Activated CD8-positive, alpha-beta memory T cell treated with anti-CD3 and anti-CD28 coated beads, Interleukin-2, amount 10 ng/mL, durations not matched to agents 7 days and 5 days (primary cell): ENCODE results near the gene DRAXIN. TPM values are rescaled to one million over a fixed set of nuclear protein-coding genes. Genes with fewer than 3 reads are reported as not detected.
A peak's percentile ranks its signal among the peaks of the same experiment; 100 is the strongest.
"Not testable (repeated sequence)": the region's sequence is repeated elsewhere in the genome, so short reads cannot be mapped to it uniquely, and the experiment has no call there.

Source experiments
- ATAC-seq: fragments of 150-1000 bp; cut with Tn5 transposase; one replicate; pipeline ENCODE4 v1.10.0; 2021; ENCODE audit warnings: moderate library complexity
- CTCF ChIA-PET: fragments of 350-600 bp; sonication (Branson Sonifier 250); formaldehyde crosslinking; loops from one replicate; lab custom pipeline; 2021; ENCODE audit warnings: antibody characterized with exemption; lab: Charles Lee
- DNase-seq: peaks from one replicate; pipeline ENCODE4 v3.0.0-alpha.2; 2020
- H3K27ac Mint-ChIP-seq: one replicate; pipeline ENCODE4 v1.8.0; 2021; ENCODE audit warnings: mild to moderate bottlenecking, mixed read lengths
- H3K27me3 Mint-ChIP-seq: one replicate; pipeline ENCODE4 v1.8.0; 2021; ENCODE audit warnings: mixed read lengths
- H3K36me3 Mint-ChIP-seq: one replicate; pipeline ENCODE4 v1.8.0; 2021; ENCODE audit warnings: mild to moderate bottlenecking, mixed read lengths
- H3K4me1 Mint-ChIP-seq: one replicate; pipeline ENCODE4 v1.8.0; 2021; ENCODE audit warnings: mixed read lengths
- H3K4me3 Mint-ChIP-seq: one replicate; pipeline ENCODE4 v1.8.0; 2021; ENCODE audit warnings: mild to moderate bottlenecking, moderate library complexity, mixed read lengths
- H3K9me3 Mint-ChIP-seq: one replicate; pipeline ENCODE4 v1.8.0; 2022; ENCODE audit warnings: low read depth, mixed read lengths
- total RNA-seq, 2 experiments: library from RNA; stranded (reverse); gene quantifications; one replicate each; pipeline ENCODE4 v1.2.3, GENCODE V29; 2021

Gene DRAXIN
- 1 to 10 TPM; 1.0 to 2.1 TPM for total RNA-seq

GRCh38 chr1:11691302-11691914, at the start of gene DRAXIN:
TSS of gene DRAXIN (plus strand) at chr1:11691710. CDS start at chr1:11706259, 14,549 bp downstream.
- no peaks in the 10 kb centered on the region for H3K36me3 Mint-ChIP-seq
- H3K4me3 Mint-ChIP-seq, result peak within 1 kb of the TSS; percentile 54
- H3K4me1 Mint-ChIP-seq, result peaks cover 30% of the 10 kb centered on the region
- CTCF ChIA-PET, result interaction anchor here (1.0 to 5.8 kb wide), 5 partner anchors 10 to 49 kb away, joined by 3 to 33 read pairs (median 7); partner anchors contain the start of genes FBXO6 and MAD2L2
- peaks cover 56% of the 10 kb centered on the region for H3K27me3 Mint-ChIP-seq
- DNase-seq, result no peak
- H3K9me3 Mint-ChIP-seq, result no peaks in the 10 kb centered on the region
- no peak within 1 kb of the TSS for H3K27ac Mint-ChIP-seq
- ATAC-seq, result peak; percentile 25

GRCh38 chr1:11641776-11642305, 49.7 kb upstream of the DRAXIN start:
- Mint-ChIP-seq H3K9me3 (no peaks in the 10 kb centered on the region), H3K4me1 (no peaks in the 10 kb centered on the region), H3K36me3 (no peaks in the 10 kb centered on the region), H3K4me3 (no peak overlapping the region), H3K27ac (no peak overlapping the region), H3K27me3 (peaks cover 19% of the 10 kb centered on the region)
- CTCF ChIA-PET, result interaction anchor here (0.8 to 6.9 kb wide), 24 partner anchors 7 to 649 kb away, joined by 3 to 93 read pairs (median 4); partner anchors contain the start of gene MAD2L2
- DNase-seq, result no peak
- no peak for ATAC-seq

- DNase-seq, result peak; percentile 80
- peaks cover 18% of the 10 kb centered on the region for H3K27me3 Mint-ChIP-seq
- not testable (repeated sequence) for H3K27ac Mint-ChIP-seq, H3K9me3 Mint-ChIP-seq, H3K4me3 Mint-ChIP-seq, H3K4me1 Mint-ChIP-seq, H3K36me3 Mint-ChIP-seq
- CTCF ChIA-PET, result interaction anchor here (0.6 to 6.9 kb wide), 29 partner anchors 8 to 650 kb away, joined by 3 to 93 read pairs (median 3); partner anchors contain the start of gene MAD2L2
- peak; percentile 79 for ATAC-seq
Measured at GRCh38 chr1:11642418-11643017, 49.0 kb upstream of the DRAXIN start.

DNA sequence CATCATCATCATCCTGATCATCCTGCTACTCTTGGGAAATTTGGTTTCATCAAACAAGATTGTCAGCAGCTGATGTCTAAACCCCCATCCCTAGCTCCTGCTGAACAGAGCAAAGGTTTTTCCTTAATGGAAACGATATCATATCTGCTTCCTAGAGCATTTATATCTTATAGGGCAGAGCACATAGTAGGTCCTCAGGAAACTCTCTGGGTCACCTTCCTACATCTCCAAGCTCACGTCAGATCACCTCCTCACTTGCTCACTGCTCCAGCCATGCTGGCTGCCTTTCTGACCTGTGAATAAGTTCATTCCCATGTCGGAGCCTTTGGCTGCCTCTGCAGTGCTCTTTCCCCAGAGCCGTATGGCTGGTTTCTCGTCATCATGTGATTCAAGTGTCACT, 47.7 kb upstream of the DRAXIN start:
- Mint-ChIP-seq H3K4me3 (no peak overlapping the region), H3K4me1 (peaks cover 2% of the 10 kb centered on the region), H3K36me3 (no peaks in the 10 kb centered on the region), H3K27me3 (peaks cover 11% of the 10 kb centered on the region), H3K9me3 (no peaks in the 10 kb centered on the region), H3K27ac (no peak overlapping the region)
- CTCF ChIA-PET, result interaction anchor here (0.7 to 6.9 kb wide), 16 partner anchors 9 to 607 kb away, joined by 3 to 93 read pairs (median 6); partner anchors contain the start of genes DISP3, FBXO6 and MAD2L2
- DNase-seq (no peak), ATAC-seq (no peak)

DNA sequence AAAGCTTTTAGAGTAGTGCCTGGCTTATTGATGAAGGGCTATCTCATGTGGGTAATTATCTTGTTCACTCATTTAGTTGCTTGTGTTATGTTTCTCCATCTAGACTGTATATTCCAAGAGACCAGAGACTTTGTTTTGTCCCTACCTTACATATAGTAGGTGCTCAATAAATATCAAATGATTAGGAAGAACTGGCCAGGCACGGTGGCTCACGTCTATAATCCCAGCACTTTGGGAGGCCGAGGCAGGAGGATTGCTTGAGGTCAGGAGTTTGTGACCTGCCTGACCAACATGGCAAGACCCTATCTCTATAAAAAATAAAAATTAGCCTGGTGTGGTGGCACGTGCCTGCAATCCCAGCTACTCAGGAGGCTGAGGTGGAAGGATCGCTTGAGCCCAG, 46.2 kb upstream of the DRAXIN start:
- CTCF ChIA-PET, result interaction anchor here (0.6 to 9.6 kb wide), 25 partner anchors 10 to 614 kb away, joined by 3 to 214 read pairs (median 5); partner anchors contain the start of genes DISP3 and FBXO6
- H3K27me3 Mint-ChIP-seq, result peaks cover 14% of the 10 kb centered on the region
- ATAC-seq (no peak), DNase-seq (no peak)
- H3K27ac Mint-ChIP-seq, result no peak overlapping the region
- H3K36me3 Mint-ChIP-seq, result no peaks in the 10 kb centered on the region
- H3K9me3 Mint-ChIP-seq, result no peaks in the 10 kb centered on the region
- no peak overlapping the region for H3K4me3 Mint-ChIP-seq
- peaks cover 14% of the 10 kb centered on the region for H3K4me1 Mint-ChIP-seq

- H3K4me3 Mint-ChIP-seq, result no peak overlapping the region
- DNase-seq, result peak; percentile 87
- H3K4me1 Mint-ChIP-seq, result peaks cover 17% of the 10 kb centered on the region
- peaks cover 10% of the 10 kb centered on the region for H3K27me3 Mint-ChIP-seq
- H3K36me3 Mint-ChIP-seq, result no peaks in the 10 kb centered on the region
- peak; percentile 52 for ATAC-seq
- no peaks in the 10 kb centered on the region for H3K9me3 Mint-ChIP-seq
- CTCF ChIA-PET, result interaction anchor here (0.6 to 9.6 kb wide), 25 partner anchors 11 to 615 kb away, joined by 3 to 214 read pairs (median 5); partner anchors contain the start of genes DISP3 and FBXO6
- no peak overlapping the region for H3K27ac Mint-ChIP-seq
Measured at GRCh38 chr1:11645670-11646265, 45.7 kb upstream of the DRAXIN start.

GRCh38 chr1:11646317-11646716, 45.2 kb upstream of the DRAXIN start:
- H3K4me3 Mint-ChIP-seq, result no peak overlapping the region
- ATAC-seq (no peak), DNase-seq (no peak)
- no peak overlapping the region for H3K27ac Mint-ChIP-seq
- H3K36me3 Mint-ChIP-seq, result no peaks in the 10 kb centered on the region
- H3K4me1 Mint-ChIP-seq, result peaks cover 23% of the 10 kb centered on the region
- H3K9me3 Mint-ChIP-seq, result no peaks in the 10 kb centered on the region
- H3K27me3 Mint-ChIP-seq, result peaks cover 8% of the 10 kb centered on the region
- CTCF ChIA-PET, result interaction anchor here (0.6 to 9.6 kb wide), 23 partner anchors 10 to 615 kb away, joined by 3 to 214 read pairs (median 5); partner anchors contain the start of gene FBXO6

GRCh38 chr1:11647333-11647732, 44.2 kb upstream of the DRAXIN start:
- Mint-ChIP-seq H3K9me3 (no peaks in the 10 kb centered on the region), H3K27me3 (peaks cover 5% of the 10 kb centered on the region), H3K4me3 (no peak overlapping the region), H3K36me3 (no peaks in the 10 kb centered on the region), H3K4me1 (peaks cover 24% of the 10 kb centered on the region), H3K27ac (no peak overlapping the region)
- CTCF ChIA-PET, result interaction anchor here (0.6 to 9.6 kb wide), 4 partner anchors 17 to 609 kb away, joined by 3 to 214 read pairs (median 6); no protein-coding TSS in a partner anchor
- ATAC-seq (no peak), DNase-seq (no peak)

- Mint-ChIP-seq H3K36me3 (no peaks in the 10 kb centered on the region), H3K27me3 (peaks cover 3% of the 10 kb centered on the region), H3K9me3 (no peaks in the 10 kb centered on the region), H3K4me1 (peaks cover 24% of the 10 kb centered on the region), H3K27ac (no peak overlapping the region), H3K4me3 (no peak overlapping the region)
- DNase-seq (no peak), ATAC-seq (no peak)
- CTCF ChIA-PET, result interaction anchor here (1.5 to 9.6 kb wide), 6 partner anchors 16 to 610 kb away, joined by 5 to 214 read pairs (median 6); partner anchors contain the start of genes DISP3 and FBXO6
Measured at GRCh38 chr1:11648039-11648438, 43.5 kb upstream of the DRAXIN start.

- Mint-ChIP-seq H3K27me3 (peaks cover 3% of the 10 kb centered on the region), H3K4me3 (no peak overlapping the region), H3K4me1 (peaks cover 24% of the 10 kb centered on the region), H3K9me3 (no peaks in the 10 kb centered on the region), H3K27ac (no peak overlapping the region), H3K36me3 (no peaks in the 10 kb centered on the region)
- CTCF ChIA-PET, result interaction anchor here (0.7 to 9.6 kb wide), 12 partner anchors 16 to 611 kb away, joined by 3 to 214 read pairs (median 6); partner anchors contain the start of genes DISP3, FBXO6 and MTOR
- DNase-seq, result peak; percentile 54
- peak; percentile 27 for ATAC-seq
Measured at GRCh38 chr1:11648732-11649158, 42.8 kb upstream of the DRAXIN start.

DNA sequence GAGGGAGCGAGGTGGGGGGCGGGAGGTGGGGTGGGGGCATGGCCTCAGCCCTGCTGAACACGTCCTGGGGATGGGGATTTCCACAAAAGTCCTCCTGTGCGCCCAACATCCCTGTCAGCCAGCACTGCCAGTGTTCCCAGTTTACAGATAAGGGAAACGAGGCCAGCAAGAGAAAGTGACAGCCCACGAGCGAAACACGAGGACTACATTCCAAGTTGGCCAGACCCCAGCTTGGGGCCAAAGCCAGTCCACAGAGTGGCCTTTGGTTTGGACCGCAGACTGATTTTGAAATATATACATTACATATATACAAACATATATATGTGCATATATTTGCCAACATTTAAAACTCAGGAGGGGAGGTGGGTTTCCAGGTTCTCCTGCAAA, 42.3 kb upstream of the DRAXIN start:
- H3K27ac Mint-ChIP-seq, result no peak overlapping the region
- no peaks in the 10 kb centered on the region for H3K9me3 Mint-ChIP-seq
- no peak overlapping the region for H3K4me3 Mint-ChIP-seq

GRCh38 chr1:11649624-11650330, 41.7 kb upstream of the DRAXIN start:
- peak overlapping the region; percentile 56 for H3K27ac Mint-ChIP-seq
- peaks cover 24% of the 10 kb centered on the region for H3K4me1 Mint-ChIP-seq
- peaks cover 3% of the 10 kb centered on the region for H3K27me3 Mint-ChIP-seq
- H3K4me3 Mint-ChIP-seq, result peak overlapping the region; percentile 24
- CTCF ChIA-PET, result interaction anchor here (0.6 to 9.6 kb wide), 46 partner anchors 8 to 1822 kb away, joined by 3 to 214 read pairs (median 4); partner anchors contain the start of genes AGTRAP, DISP3, DRAXIN and FBXO6
- no peak for ATAC-seq
- H3K9me3 Mint-ChIP-seq, result no peaks in the 10 kb centered on the region
- no peak for DNase-seq
- no peaks in the 10 kb centered on the region for H3K36me3 Mint-ChIP-seq

More for the DNA sequence above, 42.3 kb upstream of the DRAXIN start:
- no peak for DNase-seq
- CTCF ChIA-PET, result interaction anchor here (0.6 to 9.6 kb wide), 14 partner anchors 15 to 1822 kb away, joined by 3 to 214 read pairs (median 6); partner anchors contain the start of genes DISP3, FBXO6 and MTOR
- H3K4me1 Mint-ChIP-seq, result peaks cover 24% of the 10 kb centered on the region
- no peaks in the 10 kb centered on the region for H3K36me3 Mint-ChIP-seq
- no peak for ATAC-seq
- H3K27me3 Mint-ChIP-seq, result peaks cover 3% of the 10 kb centered on the region
